Right lobe of liver (tissue), 4 donors: ENCODE measurements around the gene COL18A1.

Experiments
- CTCF ChIP-seq, 4 donors: fragments of 200-600 bp in 3 of 4; fragments of 450-650 bp in 1 of 4; IDR thresholded peaks; one replicate each; pipeline versions ENCODE4 v1.5.1 to v1.8.0; 2016 to 2022; ENCODE audit warnings: antibody characterized with exemption in 4 of 4, mild to moderate bottlenecking in 2 of 4
- POLR2A ChIP-seq: fragments of 450-650 bp; IDR thresholded peaks from one replicate; pipeline ENCODE4 v1.6.1; 2017; ENCODE audit warnings: antibody characterized with exemption, mild to moderate bottlenecking
- donor health status: DM: no; HTN: no; CAD: no.
- donor health status: DM: no; HTN: no; CAD: no.
- donor health status: DM: no; HTN: yes; CAD: no.

- no peak for TF ChIP-seq CTCF (IDR thresholded peaks at IDR 0.05)
- no peak for TF ChIP-seq POLR2A
Observed at GRCh38 chr21:45411810-45412206, 6.8 kb downstream of the COL18A1 start.
